ENCODE data around the gene SCT.

Gene SCT

GRCh38 chr11:608791-609251 is 18.2 kb downstream of the SCT start:
- no peak for DNase-seq

- no peak for DNase-seq
These were observed 18.9 kb downstream of the SCT start for GRCh38 chr11:607971-608659.

- DNase-seq: no peak
These were observed 19.8 kb downstream of the SCT start for GRCh38 chr11:607020-607780.

DNA sequence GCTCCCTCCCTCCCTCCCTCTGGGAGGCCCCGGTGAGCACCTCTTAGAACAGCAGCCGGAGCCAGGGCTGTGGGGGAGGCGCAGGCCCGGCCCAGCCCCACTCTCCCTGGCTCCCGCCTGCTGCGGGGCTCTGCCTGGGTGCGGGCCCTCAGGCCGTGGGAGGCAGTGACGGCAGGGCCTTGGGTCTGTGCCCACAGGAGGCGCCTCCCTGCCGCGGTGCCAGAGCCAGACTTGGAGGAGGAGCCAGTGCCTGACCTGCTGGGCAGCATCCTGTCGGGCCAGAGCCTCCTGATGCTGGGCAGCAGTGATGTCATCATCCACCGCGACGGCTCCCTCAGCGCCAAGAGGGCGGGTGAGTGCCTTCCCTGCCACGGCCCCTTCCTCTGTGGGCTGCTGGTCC is 20.7 kb downstream of the SCT start:
- DNase-seq: no peak

DNA sequence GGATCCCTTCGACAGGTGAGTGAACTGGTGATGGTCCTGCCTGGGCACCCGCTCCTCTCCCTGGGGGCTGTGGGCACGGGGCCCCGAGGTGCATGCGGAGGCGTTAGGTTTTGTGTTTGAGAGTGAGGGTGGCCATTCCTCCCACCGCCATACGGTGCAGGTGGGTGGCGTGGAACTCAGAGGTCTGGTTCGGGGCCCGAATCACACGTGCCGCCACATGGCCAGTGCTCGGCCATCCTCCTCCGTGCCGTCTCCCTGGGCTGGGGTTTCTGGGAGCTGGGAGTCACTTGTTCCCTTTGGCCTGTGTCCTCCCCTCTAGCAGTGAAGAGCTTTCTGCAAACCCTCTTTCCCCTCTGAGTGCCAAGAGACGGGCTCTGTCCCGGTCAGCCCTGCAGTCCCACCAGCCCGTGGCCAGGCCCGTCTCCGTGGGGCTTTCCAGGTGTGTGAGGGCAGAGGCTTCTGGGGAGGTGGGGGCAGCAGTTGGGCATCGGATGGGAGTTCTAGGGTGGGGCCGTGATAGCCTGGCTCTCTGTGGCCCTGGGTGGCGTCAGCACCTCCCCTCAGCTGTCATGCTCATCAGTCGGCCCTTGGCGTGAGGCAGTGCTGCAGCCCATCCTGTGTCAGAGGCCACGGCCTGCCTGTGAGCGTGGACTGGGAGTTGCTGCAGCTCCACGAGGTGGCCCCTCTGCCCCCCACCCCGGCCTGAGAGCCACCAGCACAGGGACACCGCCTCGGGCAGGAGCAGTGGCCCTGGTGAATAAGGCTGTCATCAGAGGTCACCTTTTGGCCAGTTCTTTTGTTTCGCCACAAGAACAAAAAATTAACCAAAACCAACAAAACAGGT is 21.5 kb downstream of the SCT start:
- no peak for DNase-seq

GRCh38 chr11:603154-603553 is 23.8 kb downstream of the SCT start:
- no peak for DNase-seq

- DNase-seq: no peak
These were observed 25.3 kb downstream of the SCT start for GRCh38 chr11:601573-602245.

GRCh38 chr11:598005-598680 is 28.8 kb downstream of the SCT start:
- no peak for DNase-seq

DNA sequence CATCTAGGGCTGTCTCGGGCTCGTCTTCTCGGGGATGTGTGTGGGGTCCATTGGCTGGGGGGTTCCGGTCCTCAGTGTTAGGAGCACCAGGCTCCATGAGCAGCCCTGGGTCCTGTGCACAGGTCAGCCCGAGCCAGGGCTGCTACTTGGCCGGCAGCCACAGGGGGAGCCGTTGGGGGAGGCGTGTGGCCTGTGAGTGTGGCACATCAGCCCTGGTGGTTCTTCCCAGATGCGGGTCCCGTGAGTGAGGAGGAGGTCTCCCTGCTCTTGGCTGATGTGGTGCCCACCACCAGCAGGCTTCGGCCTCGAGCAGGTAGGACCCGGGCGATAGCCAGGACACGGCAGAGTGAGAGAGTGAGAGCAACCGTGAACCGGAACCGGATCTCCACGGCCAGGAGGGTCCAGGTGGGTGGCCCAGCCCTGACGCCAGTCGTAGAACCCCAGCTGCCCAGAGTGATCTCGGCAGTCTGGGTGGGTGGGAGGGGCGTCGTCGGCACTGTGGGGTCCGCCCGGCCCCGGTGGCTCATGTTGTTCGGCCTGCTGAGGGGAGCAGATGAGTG is 29.7 kb downstream of the SCT start:
- DNase-seq: no peak

GRCh38 chr11:596374-596773 is 30.6 kb downstream of the SCT start:
- DNase-seq: no peak

DNA sequence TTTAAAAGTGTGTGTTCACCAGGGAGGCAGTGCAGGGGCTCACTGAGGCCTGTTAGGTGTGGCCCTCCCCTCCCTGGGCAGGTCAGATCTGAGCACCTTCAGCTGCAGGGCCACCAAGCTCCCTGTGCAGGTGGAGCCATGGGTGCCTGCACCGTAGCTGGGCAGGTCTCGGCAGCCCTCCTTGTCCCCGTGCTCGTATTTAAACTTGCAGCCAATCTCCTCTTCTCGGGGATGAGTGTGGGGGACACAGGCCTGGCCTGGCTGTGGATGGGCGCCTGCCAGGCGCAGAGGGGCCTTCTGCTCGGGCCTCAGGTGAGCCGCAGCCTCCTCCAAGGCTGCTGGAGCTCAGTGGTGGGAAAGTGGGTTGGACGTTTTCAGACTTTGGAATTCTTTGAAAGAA is 31.6 kb downstream of the SCT start:
- DNase-seq: no peak

- DNase-seq: no peak
These were observed 33.6 kb downstream of the SCT start for GRCh38 chr11:593347-593746.

GRCh38 chr11:592918-593317 is 34.1 kb downstream of the SCT start:
- no peak for DNase-seq

GRCh38 chr11:592501-592900 is 34.5 kb downstream of the SCT start:
- DNase-seq: no peak

DNA sequence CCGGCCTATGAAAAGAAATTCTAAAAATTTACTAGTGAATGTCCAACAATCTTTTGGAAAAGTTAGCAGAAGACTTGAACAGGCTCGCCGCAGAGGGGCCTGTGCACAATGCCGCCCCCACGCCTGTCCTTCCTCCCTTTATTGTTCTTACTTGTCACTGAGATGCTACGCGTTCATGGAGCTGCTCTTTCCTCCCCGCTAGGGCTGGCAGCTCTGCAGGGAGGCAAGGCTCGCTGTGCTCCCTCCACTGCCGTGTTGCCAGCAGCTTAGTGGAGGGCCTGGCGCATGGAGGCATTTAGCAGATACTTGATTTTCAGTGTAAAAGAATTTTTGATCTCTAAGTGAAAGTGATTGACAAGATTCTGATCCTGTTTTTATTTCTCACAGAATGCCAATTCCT is 36.0 kb downstream of the SCT start:
- no peak for DNase-seq

GRCh38 chr11:589798-590197 is 37.2 kb downstream of the SCT start:
- DNase-seq: no peak

GRCh38 chr11:587978-588380 is 39.0 kb downstream of the SCT start:
- no peak for DNase-seq

GRCh38 chr11:587546-587945 is 39.4 kb downstream of the SCT start:
- DNase-seq: no peak

DNA sequence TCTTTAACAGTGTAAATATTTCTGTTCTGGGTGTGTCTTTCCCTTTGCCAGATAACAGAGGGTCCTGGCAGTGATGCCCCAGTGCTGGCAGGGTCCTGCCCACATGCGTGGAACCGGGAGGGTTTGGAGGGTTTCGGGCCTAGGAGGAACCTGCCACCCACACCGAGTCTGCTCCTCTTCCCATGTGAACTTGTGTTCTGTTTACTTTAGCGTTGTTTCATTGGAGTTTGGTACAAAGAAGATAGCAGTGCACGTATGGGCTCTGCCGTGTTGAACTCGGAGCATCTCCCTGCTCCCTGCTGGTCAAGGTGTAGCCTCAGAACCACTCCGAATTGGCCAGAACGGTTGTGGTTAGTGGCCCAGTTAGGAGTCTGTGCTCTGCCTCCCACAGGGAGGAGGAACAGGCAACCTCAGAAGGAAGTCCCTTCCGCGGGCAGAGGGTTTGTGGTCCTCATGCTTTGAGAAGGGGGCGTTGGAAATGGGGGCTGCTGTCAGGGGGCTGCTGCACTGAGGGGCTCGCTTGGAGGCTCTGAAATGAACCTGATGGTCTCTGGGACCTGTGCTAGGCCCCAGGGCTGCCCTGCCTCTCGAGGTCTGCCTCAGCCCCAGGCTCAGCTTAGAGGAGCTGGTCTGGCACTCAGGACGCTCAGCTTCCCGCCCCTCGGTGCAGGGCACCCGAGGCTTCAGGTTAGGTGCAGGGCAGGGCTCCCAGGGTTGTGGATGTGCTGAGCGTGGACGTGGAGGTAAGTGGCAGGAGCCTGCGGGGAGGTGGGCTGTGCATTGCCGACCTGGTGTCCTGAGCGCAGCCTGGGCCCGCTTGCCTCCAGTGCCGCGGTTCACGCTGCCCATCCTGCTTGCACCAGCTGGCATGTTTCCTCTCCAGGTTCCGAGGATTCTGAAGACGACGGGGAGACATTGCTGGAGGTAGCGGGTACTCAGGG is 40.3 kb downstream of the SCT start:
- DNase-seq: no peak

DNA sequence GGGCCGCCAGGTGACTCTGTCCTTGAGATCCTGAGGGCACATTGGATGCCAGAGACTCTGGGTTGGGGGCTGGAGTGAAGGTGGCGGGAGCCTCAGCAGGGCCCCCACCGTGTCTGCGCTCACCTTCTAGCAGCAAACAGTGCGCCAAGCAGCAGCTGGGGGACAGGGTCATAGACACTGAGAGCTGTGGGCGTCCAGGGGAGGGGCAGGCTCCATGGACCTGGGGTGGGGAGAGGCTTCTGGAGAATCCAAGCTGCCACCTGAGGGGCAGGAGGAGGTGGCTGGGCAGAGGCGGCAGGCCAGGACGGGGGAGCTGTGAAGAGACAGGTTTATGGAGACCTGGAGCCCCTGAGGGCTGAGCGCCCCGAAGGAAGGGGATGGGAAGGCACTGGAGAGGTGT is 42.7 kb downstream of the SCT start:
- DNase-seq: no peak

DNA sequence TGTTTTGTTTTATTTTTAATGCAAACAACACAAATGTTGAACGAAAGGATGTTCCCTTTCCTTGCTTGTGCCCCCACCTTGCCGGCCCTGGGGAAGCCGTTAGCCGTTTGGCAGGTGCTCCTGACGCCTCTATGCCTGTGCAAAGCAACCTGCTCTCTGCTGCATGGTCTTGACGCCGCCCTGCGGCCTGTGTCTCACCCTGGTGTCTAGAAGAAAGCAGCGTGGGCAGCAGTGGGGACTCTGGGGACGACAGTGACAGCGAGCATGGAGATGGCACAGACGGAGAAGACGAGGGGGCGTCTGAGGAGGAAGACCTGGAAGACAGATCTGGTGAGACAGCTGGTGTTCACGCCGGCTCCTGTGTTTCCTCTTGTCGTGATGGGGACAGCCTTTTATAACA is 45.2 kb downstream of the SCT start:
- DNase-seq: no peak
